ENCODE data around the gene OR6C75.

DNA sequence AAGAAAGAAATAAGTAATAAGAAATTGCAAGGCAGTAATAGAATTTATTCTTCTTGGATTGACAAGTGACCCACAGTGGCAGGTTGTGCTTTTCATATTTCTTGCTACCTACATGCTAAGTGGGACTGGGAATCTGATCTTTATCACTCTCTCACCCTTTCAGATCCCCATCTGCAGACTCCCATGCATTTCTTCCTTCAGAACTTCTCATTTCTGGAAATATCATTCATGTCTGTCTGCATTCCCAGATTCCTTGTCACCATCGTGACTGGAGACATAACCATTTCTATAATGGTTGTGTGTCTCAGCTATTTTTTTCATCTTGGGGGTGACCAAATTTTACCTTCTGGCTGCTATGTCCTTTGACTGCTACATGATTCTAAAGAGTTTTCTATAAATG, 33.6 kb downstream of the OR6C75 start:
- TF ChIP-seq POLR2AphosphoS5 (IDR thresholded peaks at IDR 0.05; ENCODE audit: low read depth, low read length) (no peak), TAF1 (IDR thresholded peaks at IDR 0.05; ENCODE audit: borderline replicate concordance, insufficient read depth, low read length) (no peak), SIN3A (IDR thresholded peaks at IDR 0.05; ENCODE audit: borderline replicate concordance, insufficient read depth, low read length) (no peak), FOXP2 (optimal IDR thresholded peaks at IDR 0.05; ENCODE audit: borderline replicate concordance, extremely low read depth, extremely low read length, insufficient read depth) (no peak)
- TF ChIP-seq, protein P1, sequence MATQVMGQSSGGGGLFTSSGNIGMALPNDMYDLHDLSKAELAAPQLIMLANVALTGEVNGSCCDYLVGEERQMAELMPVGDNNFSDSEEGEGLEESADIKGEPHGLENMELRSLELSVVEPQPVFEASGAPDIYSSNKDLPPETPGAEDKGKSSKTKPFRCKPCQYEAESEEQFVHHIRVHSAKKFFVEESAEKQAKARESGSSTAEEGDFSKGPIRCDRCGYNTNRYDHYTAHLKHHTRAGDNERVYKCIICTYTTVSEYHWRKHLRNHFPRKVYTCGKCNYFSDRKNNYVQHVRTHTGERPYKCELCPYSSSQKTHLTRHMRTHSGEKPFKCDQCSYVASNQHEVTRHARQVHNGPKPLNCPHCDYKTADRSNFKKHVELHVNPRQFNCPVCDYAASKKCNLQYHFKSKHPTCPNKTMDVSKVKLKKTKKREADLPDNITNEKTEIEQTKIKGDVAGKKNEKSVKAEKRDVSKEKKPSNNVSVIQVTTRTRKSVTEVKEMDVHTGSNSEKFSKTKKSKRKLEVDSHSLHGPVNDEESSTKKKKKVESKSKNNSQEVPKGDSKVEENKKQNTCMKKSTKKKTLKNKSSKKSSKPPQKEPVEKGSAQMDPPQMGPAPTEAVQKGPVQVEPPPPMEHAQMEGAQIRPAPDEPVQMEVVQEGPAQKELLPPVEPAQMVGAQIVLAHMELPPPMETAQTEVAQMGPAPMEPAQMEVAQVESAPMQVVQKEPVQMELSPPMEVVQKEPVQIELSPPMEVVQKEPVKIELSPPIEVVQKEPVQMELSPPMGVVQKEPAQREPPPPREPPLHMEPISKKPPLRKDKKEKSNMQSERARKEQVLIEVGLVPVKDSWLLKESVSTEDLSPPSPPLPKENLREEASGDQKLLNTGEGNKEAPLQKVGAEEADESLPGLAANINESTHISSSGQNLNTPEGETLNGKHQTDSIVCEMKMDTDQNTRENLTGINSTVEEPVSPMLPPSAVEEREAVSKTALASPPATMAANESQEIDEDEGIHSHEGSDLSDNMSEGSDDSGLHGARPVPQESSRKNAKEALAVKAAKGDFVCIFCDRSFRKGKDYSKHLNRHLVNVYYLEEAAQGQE (IDR thresholded peaks at IDR 0.05; ENCODE audit: insufficient read depth in 1 of 2, low read depth in 2 of 2, low read length in 2 of 2): no peak

All from PFSK-1 (cell line).